LNCaP clone FGC (cell line): ENCODE measurements around the gene NARS2.
A peak's percentile ranks its signal among the peaks of the same experiment; 100 is the strongest.

Source experiments
- DNase-seq: peaks from one replicate; pipeline ENCODE4 v3.0.0-alpha.2; 2011; ENCODE audit warnings: low read depth
- H3K4me3 ChIP-seq: 2 replicates; pipeline ENCODE4 v1.5.1; 2011; ENCODE audit warnings: mild to moderate bottlenecking, low read depth, low read length, control low read depth
- CTCF ChIP-seq: IDR thresholded peaks from 2 replicates; pipeline ENCODE4 v1.5.1; 2012; ENCODE audit warnings: mild to moderate bottlenecking; ENCODE audit not compliant: control insufficient read depth, insufficient read depth; ENCODE audit errors: extremely low read depth

NARS2 gene

DNA sequence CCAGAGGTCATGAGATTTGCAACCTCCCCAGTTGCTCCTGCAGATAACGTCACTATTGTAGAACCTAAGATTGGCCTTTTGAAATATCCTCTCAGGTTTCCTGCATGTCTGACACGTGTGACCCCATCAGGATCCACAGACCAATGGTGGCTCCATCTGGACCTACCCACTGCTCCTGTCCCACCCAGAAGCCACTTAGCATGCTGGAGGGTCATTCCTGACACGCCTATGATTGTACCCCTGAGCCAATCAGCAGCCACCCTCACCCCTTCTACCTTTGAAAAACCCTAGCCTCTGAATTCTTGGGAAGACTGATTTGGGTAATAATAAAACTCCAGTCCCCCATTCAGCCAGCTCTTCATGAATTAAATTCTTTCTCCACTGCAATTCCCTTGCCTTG lies 20.1 kb upstream of the NARS2 start:
- H3K4me3 ChIP-seq: no peak overlapping the region
- TF ChIP-seq CTCF: no peak
- DNase-seq: no peak

GRCh38 chr11:78588517-78588916 lies 13.9 kb upstream of the NARS2 start:
- no peak for TF ChIP-seq CTCF
- DNase-seq: no peak
- H3K4me3 ChIP-seq: no peak overlapping the region

- TF ChIP-seq CTCF: no peak
- no peak overlapping the region for H3K4me3 ChIP-seq
- DNase-seq: no peak
Measured at GRCh38 chr11:78587446-78587845, 12.8 kb upstream of the NARS2 start.

GRCh38 chr11:78586452-78587046 lies 11.9 kb upstream of the NARS2 start:
- no peak overlapping the region for H3K4me3 ChIP-seq
- peak; percentile 18 for DNase-seq
- peak; percentile 56 for TF ChIP-seq CTCF

GRCh38 chr11:78583889-78584288 lies 9.2 kb upstream of the NARS2 start:
- no peak for TF ChIP-seq CTCF

DNA sequence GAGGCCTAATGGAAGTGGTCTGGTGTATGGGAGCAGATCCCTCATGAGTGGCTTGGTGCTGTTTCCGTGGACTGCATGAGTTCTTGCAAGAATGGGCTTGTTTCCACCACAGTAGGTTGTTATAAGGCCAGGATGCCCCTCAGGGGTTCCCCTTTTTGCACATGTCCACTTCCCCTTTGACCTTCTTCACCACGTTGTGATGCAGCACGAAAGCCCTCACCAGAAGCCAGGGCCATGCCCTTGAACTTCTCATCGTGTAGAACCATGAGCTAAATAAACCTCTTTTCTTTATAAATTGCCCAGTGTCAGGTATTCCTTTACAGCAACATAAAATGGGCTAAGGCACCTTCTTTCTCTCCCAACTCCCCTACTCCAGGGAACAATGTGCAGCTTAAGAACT lies 2.8 kb upstream of the NARS2 start:
- DNase-seq: no peak
- no peak overlapping the region for H3K4me3 ChIP-seq
- no peak for TF ChIP-seq CTCF

More at GRCh38 chr11:78583889-78584288, 9.2 kb upstream of the NARS2 start:
- H3K4me3 ChIP-seq: no peak overlapping the region
- no peak for DNase-seq

- no peak overlapping the region for H3K4me3 ChIP-seq
- peak; percentile 81 for DNase-seq
Measured at GRCh38 chr11:78576549-78577097, 2.0 kb upstream of the NARS2 start.

More at GRCh38 chr11:78576549-78577097, 2.0 kb upstream of the NARS2 start:
- no peak for TF ChIP-seq CTCF
